ENCODE results near the gene AZU1.
"Not testable (repeated sequence)": the region's sequence is repeated elsewhere in the genome, so short reads cannot be mapped to it uniquely, and the experiment has no call there.

AZU1 gene

GRCh38 chr19:812747-813218 lies 14.9 kb upstream of the AZU1 start:
- no peak for TF ChIP-seq CTCF (IDR thresholded peaks at IDR 0.05; ENCODE audit: extremely low read depth, missing control alignments)
- DNase-seq (ENCODE audit: low spot score): no peak

- no peak for TF ChIP-seq CTCF (IDR thresholded peaks at IDR 0.05; ENCODE audit: extremely low read depth, missing control alignments)
- peak; percentile 46 for DNase-seq (ENCODE audit: low spot score)
These were observed 14.2 kb upstream of the AZU1 start for GRCh38 chr19:813219-814151.

GRCh38 chr19:814152-815078 lies 13.2 kb upstream of the AZU1 start:
- no peak for TF ChIP-seq CTCF (IDR thresholded peaks at IDR 0.05; ENCODE audit: extremely low read depth, missing control alignments)
- peak; percentile 63 for DNase-seq (ENCODE audit: low spot score)

GRCh38 chr19:815079-815774 lies 12.4 kb upstream of the AZU1 start:
- no peak for TF ChIP-seq CTCF (IDR thresholded peaks at IDR 0.05; ENCODE audit: extremely low read depth, missing control alignments)

GRCh38 chr19:815775-816499 lies 11.7 kb upstream of the AZU1 start:
- no peak for TF ChIP-seq CTCF (IDR thresholded peaks at IDR 0.05; ENCODE audit: extremely low read depth, missing control alignments)

More at GRCh38 chr19:815079-815774, 12.4 kb upstream of the AZU1 start:
- DNase-seq (ENCODE audit: low spot score): peak; percentile 53

GRCh38 chr19:816500-816857 lies 11.2 kb upstream of the AZU1 start:
- no peak for TF ChIP-seq CTCF (IDR thresholded peaks at IDR 0.05; ENCODE audit: extremely low read depth, missing control alignments)
- DNase-seq (ENCODE audit: low spot score): no peak

More at GRCh38 chr19:815775-816499, 11.7 kb upstream of the AZU1 start:
- no peak for DNase-seq (ENCODE audit: low spot score)

- DNase-seq (ENCODE audit: low spot score): not testable (repeated sequence)
These were observed 7.4 kb upstream of the AZU1 start for GRCh38 chr19:820212-820611.
